Fibroblast of the aortic adventitia (primary cell): ENCODE data around the gene ACOT12. TPM values are rescaled to one million over a fixed set of nuclear protein-coding genes. Genes with fewer than 3 reads are reported as not detected.

Experiments used
- DNase-seq: peaks from one replicate; pipeline ENCODE4 v3.0.0-alpha.2; 2010; ENCODE audit warnings: low read depth
- H3K4me3 ChIP-seq: 2 replicates; pipeline ENCODE4 v1.5.1; 2011; ENCODE audit warnings: low read depth, mild to moderate bottlenecking, control low read depth, low read length, moderate library complexity
- total RNA-seq: library from RNA; depleted of rRNA; stranded (reverse); fragments of >200 nt; gene quantifications from 2 replicates; pipeline ENCODE4 v1.2.3, GENCODE V29; 2012; ENCODE audit warnings: low replicate concordance
- TF ChIP-seq, protein P1 (sequence below): IDR thresholded peaks from 2 replicates; pipeline ENCODE4 v1.5.1; 2011; ENCODE audit warnings: mild to moderate bottlenecking, low read length, control low read depth, inconsistent platforms; ENCODE audit not compliant: insufficient read depth

The ACOT12 gene
- total RNA-seq, 1 donor: 0.27 TPM

DNA sequence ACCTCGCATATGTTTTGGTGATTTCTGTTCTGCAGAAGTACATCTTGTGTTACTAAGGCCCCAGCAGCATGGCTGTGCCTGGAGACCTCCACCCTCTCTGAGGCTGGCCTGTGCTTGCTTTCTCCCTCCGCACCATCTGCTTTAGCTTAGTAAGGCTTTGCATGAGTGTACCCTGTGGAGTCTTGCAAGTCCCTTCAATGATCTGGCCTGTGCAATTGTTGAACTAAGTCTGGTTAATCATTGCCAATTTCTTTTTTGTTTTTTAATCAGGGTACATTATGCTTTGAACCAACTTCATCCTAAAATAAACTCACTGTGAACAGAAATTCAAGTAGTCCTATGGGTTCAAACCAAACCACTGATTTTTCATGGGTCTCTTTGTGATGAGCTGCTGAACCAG lies 32.3 kb downstream of the ACOT12 start:
- no peak for DNase-seq
- H3K4me3 ChIP-seq: no peak overlapping the region
- TF ChIP-seq, protein P1, sequence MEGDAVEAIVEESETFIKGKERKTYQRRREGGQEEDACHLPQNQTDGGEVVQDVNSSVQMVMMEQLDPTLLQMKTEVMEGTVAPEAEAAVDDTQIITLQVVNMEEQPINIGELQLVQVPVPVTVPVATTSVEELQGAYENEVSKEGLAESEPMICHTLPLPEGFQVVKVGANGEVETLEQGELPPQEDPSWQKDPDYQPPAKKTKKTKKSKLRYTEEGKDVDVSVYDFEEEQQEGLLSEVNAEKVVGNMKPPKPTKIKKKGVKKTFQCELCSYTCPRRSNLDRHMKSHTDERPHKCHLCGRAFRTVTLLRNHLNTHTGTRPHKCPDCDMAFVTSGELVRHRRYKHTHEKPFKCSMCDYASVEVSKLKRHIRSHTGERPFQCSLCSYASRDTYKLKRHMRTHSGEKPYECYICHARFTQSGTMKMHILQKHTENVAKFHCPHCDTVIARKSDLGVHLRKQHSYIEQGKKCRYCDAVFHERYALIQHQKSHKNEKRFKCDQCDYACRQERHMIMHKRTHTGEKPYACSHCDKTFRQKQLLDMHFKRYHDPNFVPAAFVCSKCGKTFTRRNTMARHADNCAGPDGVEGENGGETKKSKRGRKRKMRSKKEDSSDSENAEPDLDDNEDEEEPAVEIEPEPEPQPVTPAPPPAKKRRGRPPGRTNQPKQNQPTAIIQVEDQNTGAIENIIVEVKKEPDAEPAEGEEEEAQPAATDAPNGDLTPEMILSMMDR: no peak

- TF ChIP-seq, protein P1: no peak
- H3K4me3 ChIP-seq: no peak overlapping the region
- no peak for DNase-seq
These were observed 33.3 kb downstream of the ACOT12 start for GRCh38 chr5:81360640-81361039.

GRCh38 chr5:81359881-81360280 lies 34.1 kb downstream of the ACOT12 start:
- DNase-seq: no peak
- TF ChIP-seq, protein P1: no peak
- no peak overlapping the region for H3K4me3 ChIP-seq

DNA sequence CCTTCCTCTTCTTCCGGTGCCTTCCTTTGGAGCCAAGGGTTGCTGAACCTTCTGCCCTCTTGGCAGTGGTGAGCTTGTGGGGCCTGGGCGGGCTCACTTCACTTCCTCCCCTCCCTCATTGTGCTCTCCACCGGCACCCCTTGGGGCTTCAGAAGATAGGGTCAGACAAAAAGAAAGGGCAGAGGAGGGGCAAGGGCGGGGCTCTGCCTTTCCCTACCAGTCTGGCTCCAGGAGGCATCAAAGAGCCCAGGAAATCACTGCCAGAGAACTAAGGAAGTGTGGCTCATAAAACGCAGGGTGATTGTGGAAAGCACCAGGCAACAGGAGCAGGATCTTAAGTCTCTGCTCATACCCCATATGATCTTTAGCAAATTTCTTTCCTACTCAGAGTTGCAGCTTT lies 34.8 kb downstream of the ACOT12 start:
- TF ChIP-seq, protein P1: no peak
- DNase-seq: no peak

GRCh38 chr5:81355291-81356251 lies 38.4 kb downstream of the ACOT12 start:
- TF ChIP-seq, protein P1: no peak
- DNase-seq: no peak
- H3K4me3 ChIP-seq: no peak overlapping the region

More for the DNA sequence above, 34.8 kb downstream of the ACOT12 start:
- no peak overlapping the region for H3K4me3 ChIP-seq

- DNase-seq: no peak
- TF ChIP-seq, protein P1: no peak
- H3K4me3 ChIP-seq: no peak overlapping the region
These were observed 39.8 kb downstream of the ACOT12 start for GRCh38 chr5:81354093-81354492.

- TF ChIP-seq, protein P1: no peak
- DNase-seq: no peak
These were observed 40.7 kb downstream of the ACOT12 start for GRCh38 chr5:81353189-81353588.

More at GRCh38 chr5:81353189-81353588, 40.7 kb downstream of the ACOT12 start:
- H3K4me3 ChIP-seq: no peak overlapping the region
